A673 (cell line): ENCODE results near the gene BRD7. TPM values are rescaled to one million over a fixed set of nuclear protein-coding genes. Genes with fewer than 3 reads are reported as not detected.

ENCODE experiments used
- BruUV-seq: library from RNA; stranded (reverse); fragments of 400-500 nt; replicated peaks from 2 replicates; lab custom pipeline; 2021; lab: Mats Ljungman, UMichigan
- CTCF ChIA-PET: fragments of 300-600 bp; sonication (Branson Sonifier 250); formaldehyde crosslinking; loops from one replicate; lab custom pipeline; 2022; ENCODE audit warnings: antibody characterized with exemption; lab: Charles Lee
- POLR2A ChIA-PET: fragments of 300-600 bp; sonication (Branson Sonifier 250); formaldehyde crosslinking; loops from one replicate; lab custom pipeline; 2022; ENCODE audit warnings: antibody characterized with exemption; ENCODE audit not compliant: low non-redundant PET; lab: Charles Lee
- DNase-seq: peaks from one replicate; pipeline ENCODE4 v3.0.0-alpha.2; 2015; ENCODE audit warnings: low spot score
- H3K27ac ChIP-seq: fragments of 200-600 bp; sonication (generic); 2 replicates; pipeline ENCODE4 v1.5.1; 2016; ENCODE audit warnings: mixed run types, low read depth, mild to moderate bottlenecking, mixed read lengths, antibody characterized with exemption, low read length; ENCODE audit not compliant: poor library complexity, severe bottlenecking
- H3K27me3 ChIP-seq: fragments of 200-600 bp; sonication (generic); replicated peaks from 2 replicates; pipeline ENCODE4 v1.6.1; 2017; ENCODE audit warnings: mixed run types, low read depth, mild to moderate bottlenecking, mixed read lengths, antibody characterized with exemption, low read length; ENCODE audit not compliant: insufficient read depth, poor library complexity
- H3K36me3 ChIP-seq: fragments of 200-600 bp; sonication (generic); 2 replicates; pipeline ENCODE4 v1.6.1; 2016; ENCODE audit warnings: mixed run types, mild to moderate bottlenecking, mixed read lengths, antibody characterized with exemption, low read length; ENCODE audit not compliant: insufficient read depth, poor library complexity, severe bottlenecking
- H3K4me1 ChIP-seq: fragments of 200-600 bp; sonication (generic); 2 replicates; pipeline ENCODE4 v1.6.1; 2017; ENCODE audit warnings: mixed run types, mild to moderate bottlenecking, mixed read lengths, antibody characterized with exemption, low read length; ENCODE audit not compliant: insufficient read depth, poor library complexity, severe bottlenecking
- H3K4me3 ChIP-seq: fragments of 200-600 bp; sonication (generic); 2 replicates; pipeline ENCODE4 v1.5.1; 2016; ENCODE audit warnings: low read depth, mixed run types, mild to moderate bottlenecking, mixed read lengths, low read length; ENCODE audit not compliant: poor library complexity, severe bottlenecking
- H3K9me3 ChIP-seq: fragments of 200-600 bp; sonication (generic); 2 replicates; pipeline ENCODE4 v1.6.1; 2016; ENCODE audit warnings: mixed run types, low read depth, mild to moderate bottlenecking, mixed read lengths, antibody characterized with exemption, low read length; ENCODE audit not compliant: poor library complexity, severe bottlenecking
- EZH2 ChIP-seq: fragments of 200-600 bp; sonication (generic); IDR thresholded peaks from 2 replicates; pipeline ENCODE4 v1.6.1; 2017; ENCODE audit warnings: borderline replicate concordance, low read depth, mild to moderate bottlenecking, mixed read lengths, antibody characterized with exemption, low read length; ENCODE audit not compliant: poor library complexity, severe bottlenecking
- intact Hi-C: fragments of 100-400 bp; cut with micrococcal nuclease; formaldehyde crosslinking; loops from one replicate; pipeline ENCODE4 v1.10.0; 2022; ENCODE audit not compliant: unreplicated experiment
- total RNA-seq: library from RNA; stranded (reverse); gene quantifications from 2 replicates; pipeline ENCODE4 v1.2.3, GENCODE V29; 2021
- TF ChIP-seq, protein P1 (sequence below): fragments of 300-800, 200-600 bp; sonication (generic); conservative IDR thresholded peaks from 2 replicates; pipeline ENCODE4 v1.5.1; 2017; ENCODE audit warnings: low read depth, mild to moderate bottlenecking, antibody characterized with exemption, low read length, moderate library complexity, mixed read lengths

BRD7 gene
- total RNA-seq, 1 experiment from 2014 or later = 93.0 TPM

DNA sequence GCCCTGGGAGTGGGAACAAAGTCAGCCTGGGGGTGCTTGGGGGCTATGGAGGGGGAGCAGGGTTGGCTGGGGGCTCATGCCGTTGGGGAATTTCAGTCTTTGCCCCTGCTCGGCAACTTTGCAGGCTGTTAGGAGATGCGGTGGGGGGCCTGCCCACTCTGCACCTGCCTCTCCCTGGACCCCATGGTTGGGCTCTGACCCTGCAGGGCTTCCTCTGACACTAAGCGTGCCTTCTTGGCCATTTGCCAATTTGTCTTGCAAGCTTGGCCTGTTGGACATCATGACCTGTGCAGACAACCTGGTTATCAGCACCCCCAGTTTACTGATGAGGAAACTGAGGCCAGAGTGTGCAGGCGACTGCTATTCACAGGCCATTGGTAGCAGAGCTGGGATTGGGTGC is 87.9 kb downstream of the BRD7 start:
- ChIA-PET CTCF (no interaction called here), POLR2A (no interaction called here)
- H3K9me3 ChIP-seq = no peaks in the 10 kb centered on the region
- TF ChIP-seq EZH2 = no peak
- TF ChIP-seq, protein P1, sequence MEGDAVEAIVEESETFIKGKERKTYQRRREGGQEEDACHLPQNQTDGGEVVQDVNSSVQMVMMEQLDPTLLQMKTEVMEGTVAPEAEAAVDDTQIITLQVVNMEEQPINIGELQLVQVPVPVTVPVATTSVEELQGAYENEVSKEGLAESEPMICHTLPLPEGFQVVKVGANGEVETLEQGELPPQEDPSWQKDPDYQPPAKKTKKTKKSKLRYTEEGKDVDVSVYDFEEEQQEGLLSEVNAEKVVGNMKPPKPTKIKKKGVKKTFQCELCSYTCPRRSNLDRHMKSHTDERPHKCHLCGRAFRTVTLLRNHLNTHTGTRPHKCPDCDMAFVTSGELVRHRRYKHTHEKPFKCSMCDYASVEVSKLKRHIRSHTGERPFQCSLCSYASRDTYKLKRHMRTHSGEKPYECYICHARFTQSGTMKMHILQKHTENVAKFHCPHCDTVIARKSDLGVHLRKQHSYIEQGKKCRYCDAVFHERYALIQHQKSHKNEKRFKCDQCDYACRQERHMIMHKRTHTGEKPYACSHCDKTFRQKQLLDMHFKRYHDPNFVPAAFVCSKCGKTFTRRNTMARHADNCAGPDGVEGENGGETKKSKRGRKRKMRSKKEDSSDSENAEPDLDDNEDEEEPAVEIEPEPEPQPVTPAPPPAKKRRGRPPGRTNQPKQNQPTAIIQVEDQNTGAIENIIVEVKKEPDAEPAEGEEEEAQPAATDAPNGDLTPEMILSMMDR = no peak
- H3K27me3 ChIP-seq = no peaks in the 10 kb centered on the region
- H3K27ac ChIP-seq = no peak overlapping the region
- H3K4me3 ChIP-seq = no peak overlapping the region
- no peak for DNase-seq
- H3K4me1 ChIP-seq = no peaks in the 10 kb centered on the region
- H3K36me3 ChIP-seq = no peaks in the 10 kb centered on the region
- intact Hi-C loops = no loop called here
- no TSS peak for BruUV-seq

DNA sequence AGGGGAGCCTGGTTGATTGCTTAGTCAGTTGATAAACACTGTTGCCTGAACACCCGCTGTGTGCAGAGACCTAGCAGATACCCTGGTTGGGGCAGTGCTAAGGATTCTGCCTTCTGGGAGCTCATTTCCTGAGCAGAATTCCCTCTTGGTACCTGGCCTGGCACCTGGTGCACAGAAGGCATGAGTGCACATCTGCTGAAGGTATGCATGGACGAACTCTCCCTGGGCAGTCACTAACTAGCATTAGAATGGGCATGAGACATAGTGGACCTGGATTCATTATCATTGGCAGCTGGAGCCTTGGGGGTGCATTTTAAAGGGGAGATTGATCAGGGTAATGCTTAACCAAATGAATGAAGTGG is 89.3 kb downstream of the BRD7 start:
- POLR2A ChIA-PET = no interaction called here
- BruUV-seq = no TSS peak

GRCh38 chr16:50278251-50278650 is 90.5 kb downstream of the BRD7 start:
- no TSS peak for BruUV-seq
- H3K4me1 ChIP-seq = no peaks in the 10 kb centered on the region
- DNase-seq = no peak
- no peak overlapping the region for H3K4me3 ChIP-seq
- H3K9me3 ChIP-seq = no peaks in the 10 kb centered on the region
- no peaks in the 10 kb centered on the region for H3K36me3 ChIP-seq
- H3K27ac ChIP-seq = no peak overlapping the region
- no peak for TF ChIP-seq EZH2
- H3K27me3 ChIP-seq = no peaks in the 10 kb centered on the region
- ChIA-PET CTCF (no interaction called here), POLR2A (no interaction called here)
- intact Hi-C loops = no loop called here

More for the DNA sequence above, 89.3 kb downstream of the BRD7 start:
- H3K4me1 ChIP-seq = no peaks in the 10 kb centered on the region
- intact Hi-C loops = no loop called here
- no peaks in the 10 kb centered on the region for H3K27me3 ChIP-seq
- CTCF ChIA-PET = no interaction called here
- DNase-seq = no peak
- no peak overlapping the region for H3K27ac ChIP-seq
- H3K4me3 ChIP-seq = no peak overlapping the region
- H3K9me3 ChIP-seq = no peaks in the 10 kb centered on the region
- TF ChIP-seq, protein P1 = no peak
- no peak for TF ChIP-seq EZH2
- H3K36me3 ChIP-seq = no peaks in the 10 kb centered on the region

DNA sequence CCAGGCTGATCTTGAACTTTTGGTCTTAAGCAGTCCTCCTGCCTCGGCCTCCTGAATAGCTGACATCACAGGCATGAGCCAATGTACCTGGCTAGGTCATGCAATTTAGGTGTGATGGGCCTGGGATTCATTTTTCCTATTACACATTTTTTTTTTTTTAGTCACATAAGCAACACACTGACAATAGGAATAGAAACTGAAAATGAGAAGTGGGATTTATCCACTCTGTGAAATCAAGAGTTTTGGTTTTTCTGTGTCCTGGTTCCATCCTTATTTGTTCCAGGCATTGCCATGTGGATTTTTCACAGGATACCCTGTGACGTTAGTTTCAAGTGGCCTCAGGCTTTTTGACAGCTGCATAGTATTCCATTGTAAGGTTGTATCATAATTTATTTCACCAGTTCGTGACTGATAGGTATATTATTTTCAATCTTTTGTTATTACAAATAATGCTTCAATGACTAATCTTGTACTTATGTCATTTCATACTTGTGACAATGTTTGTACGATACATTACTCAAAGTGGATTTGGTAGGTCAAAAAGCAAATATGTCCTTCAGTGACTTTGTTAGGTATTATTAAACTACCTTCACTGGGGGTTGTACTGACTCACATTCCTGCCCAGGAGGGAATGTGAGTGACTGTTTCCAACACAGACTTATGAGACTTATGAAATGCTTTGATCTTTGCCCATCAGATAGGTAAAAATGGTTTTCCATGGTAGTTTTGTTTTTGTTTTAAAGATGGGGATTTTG is 91.8 kb downstream of the BRD7 start:
- no peak for DNase-seq
- H3K4me1 ChIP-seq = no peaks in the 10 kb centered on the region
- no peak overlapping the region for H3K27ac ChIP-seq
- BruUV-seq = no TSS peak
- no peak for TF ChIP-seq EZH2
- TF ChIP-seq, protein P1 = no peak
- CTCF ChIA-PET = no interaction called here
- no peak overlapping the region for H3K4me3 ChIP-seq
- no peaks in the 10 kb centered on the region for H3K36me3 ChIP-seq
- intact Hi-C loops = no loop called here
- no peaks in the 10 kb centered on the region for H3K27me3 ChIP-seq
- POLR2A ChIA-PET = no interaction called here
- H3K9me3 ChIP-seq = no peaks in the 10 kb centered on the region
